Panc1 (cell line): ENCODE results near the gene PABPN1L. TPM values are rescaled to one million over a fixed set of nuclear protein-coding genes. Genes with fewer than 3 reads are reported as not detected.

Experiments
- ATAC-seq: fragments of 200-7000 bp; cut with Tn5 transposase; 2 replicates; pipeline ENCODE4 v1.9.1; 2020; ENCODE audit warnings: mild to moderate bottlenecking, moderate library complexity
- BruUV-seq: library from RNA; stranded (reverse); fragments of 400-500 nt; replicated peaks from 2 replicates; lab custom pipeline; 2021; lab: Mats Ljungman, UMichigan
- CTCF ChIA-PET: fragments of 300-600 bp; sonication (Branson Sonifier 250); formaldehyde crosslinking; loops from one replicate; lab custom pipeline; 2022; ENCODE audit warnings: antibody characterized with exemption; lab: Charles Lee
- POLR2A ChIA-PET: fragments of 300-600 bp; sonication (Branson Sonifier 250); formaldehyde crosslinking; loops from one replicate; lab custom pipeline; 2022; ENCODE audit warnings: antibody characterized with exemption; lab: Charles Lee
- DNase-seq: peaks from one replicate; pipeline ENCODE4 v3.0.0-alpha.2; 2010; ENCODE audit warnings: low read depth, low spot score
- H3K27ac ChIP-seq: 2 replicates; pipeline ENCODE4 v1.5.1; 2011; ENCODE audit warnings: mild to moderate bottlenecking, low read length, inconsistent platforms
- H3K27me3 ChIP-seq: fragments of 200-500 bp; sonication (Bioruptor generic); 2 replicates; pipeline ENCODE4 v1.6.0; 2014; ENCODE audit warnings: low read length, inconsistent platforms; ENCODE audit not compliant: control insufficient read depth, insufficient read depth
- H3K36me3 ChIP-seq: fragments of 200-500 bp; sonication (Bioruptor generic); 2 replicates; pipeline ENCODE4 v1.5.1; 2014; ENCODE audit warnings: inconsistent platforms, mild to moderate bottlenecking, low read length, moderate library complexity; ENCODE audit not compliant: control insufficient read depth, insufficient read depth
- H3K4me1 ChIP-seq: 2 replicates; pipeline ENCODE4 v1.5.1; 2011; ENCODE audit warnings: inconsistent platforms, mild to moderate bottlenecking, low read length, moderate library complexity; ENCODE audit not compliant: control insufficient read depth, insufficient read depth
- H3K4me3 ChIP-seq, 2 experiments: 2 replicates each; pipeline ENCODE4 v1.5.1; 2011 to 2012; ENCODE audit warnings: low read depth in 2 of 2, low read length in 2 of 2, mild to moderate bottlenecking in 2 of 2, inconsistent platforms in 1 of 2, moderate library complexity in 1 of 2
- H3K9me3 ChIP-seq: fragments of 200-500 bp; sonication (Bioruptor generic); 2 replicates; pipeline ENCODE4 v1.5.1; 2014; ENCODE audit warnings: low read depth, mild to moderate bottlenecking, inconsistent platforms, low read length, moderate library complexity; ENCODE audit not compliant: control insufficient read depth, insufficient read depth
- CTCF ChIP-seq: fragments of 450-650 bp; IDR thresholded peaks from 2 replicates; pipeline ENCODE4 v1.5.1; 2017; ENCODE audit warnings: mild to moderate bottlenecking
- POLR2AphosphoS5 ChIP-seq: IDR thresholded peaks from 2 replicates; pipeline ENCODE4 v1.6.1; 2012; ENCODE audit warnings: mild to moderate bottlenecking, low read depth, low read length, moderate library complexity
- REST ChIP-seq, 2 experiments: IDR thresholded peaks; 2 replicates each; pipeline ENCODE4 v1.6.1; 2011 to 2012; ENCODE audit warnings: low read depth in 2 of 2, control low read depth in 1 of 2, low read length in 1 of 2, mild to moderate bottlenecking in 1 of 2, moderate library complexity in 1 of 2; ENCODE audit not compliant: insufficient read depth in 1 of 2
- SIN3A ChIP-seq: IDR thresholded peaks from 2 replicates; pipeline ENCODE4 v1.6.1; 2012; ENCODE audit warnings: low read depth, mild to moderate bottlenecking, low read length, moderate library complexity, borderline replicate concordance; ENCODE audit not compliant: insufficient read depth
- TCF7L2 ChIP-seq: IDR thresholded peaks from 2 replicates; pipeline ENCODE4 v1.6.1; 2011; ENCODE audit warnings: mild to moderate bottlenecking, low read depth, low read length, inconsistent platforms
- in situ Hi-C: cut with HindIII; loops from 2 replicates; pipeline ENCODE4 v1.10.0; 2016; ENCODE audit warnings: low sequenced_read_pairs, low pct_unique_long_range_greater_than_20kb
- intact Hi-C: fragments of 100-400 bp; cut with micrococcal nuclease; formaldehyde crosslinking; loops from one replicate; pipeline ENCODE4 v1.10.0; 2022; ENCODE audit not compliant: unreplicated experiment
- total RNA-seq: library from RNA; stranded (reverse); gene quantifications from one replicate; pipeline ENCODE4 v1.2.1, GENCODE V29; 2021; ENCODE audit not compliant: unreplicated experiment

PABPN1L gene
- total RNA-seq, 1 experiment from 2014 or later: not detected

GRCh38 chr16:88914750-88915368, 48.4 kb upstream of the PABPN1L start:
- BruUV-seq: no TSS peak
- ATAC-seq (no peak), DNase-seq (no peak)
- in situ Hi-C loops (no loop called here), intact Hi-C loops (no loop called here)
- POLR2A ChIA-PET: no interaction called here
- CTCF ChIA-PET: no interaction called here
- Histone ChIP-seq H3K27me3 (no peaks in the 10 kb centered on the region), H3K4me1 (peaks cover 21% of the 10 kb centered on the region), H3K36me3 (no peaks in the 10 kb centered on the region), H3K27ac (no peak overlapping the region), H3K4me3 (no peak overlapping the region), H3K9me3 (no peaks in the 10 kb centered on the region)
- TF ChIP-seq SIN3A: no peak
- TF ChIP-seq REST (IDR thresholded peaks at IDR 0.05; ENCODE audit: insufficient read depth in 1 of 2, low read depth in 2 of 2, low read length in 1 of 2): no peak
- TF ChIP-seq POLR2AphosphoS5: no peak
- TF ChIP-seq TCF7L2: no peak
- no peak for TF ChIP-seq CTCF

GRCh38 chr16:88913870-88914269, 47.4 kb upstream of the PABPN1L start:
- intact Hi-C loops: no loop called here
- ATAC-seq (no peak), DNase-seq (no peak)
- Histone ChIP-seq H3K36me3 (no peaks in the 10 kb centered on the region), H3K27me3 (no peaks in the 10 kb centered on the region), H3K4me3 (no peak overlapping the region), H3K4me1 (peaks cover 21% of the 10 kb centered on the region), H3K9me3 (no peaks in the 10 kb centered on the region), H3K27ac (no peak overlapping the region)
- ChIA-PET POLR2A (no interaction called here), CTCF (no interaction called here)
- TF ChIP-seq TCF7L2 (no peak), SIN3A (no peak), POLR2AphosphoS5 (no peak), REST (IDR thresholded peaks at IDR 0.05; ENCODE audit: insufficient read depth in 1 of 2, low read depth in 2 of 2, low read length in 1 of 2) (no peak), CTCF (no peak)
- in situ Hi-C loops: no loop called here
- no TSS peak for BruUV-seq
